Measurements from ENCODE around the gene PDC. TPM values are rescaled to one million over a fixed set of nuclear protein-coding genes. Genes with fewer than 3 reads are reported as not detected.
"Not testable (repeated sequence)": the region's sequence is repeated elsewhere in the genome, so short reads cannot be mapped to it uniquely, and the experiment has no call there.

PDC gene
- total RNA-seq, 1 donor from 2014 or later: not detected

GRCh38 chr1:186403632-186404031 is 57.3 kb downstream of the PDC start:
- DNase-seq (ENCODE audit: low read depth): no peak

GRCh38 chr1:186401446-186401845 is 59.5 kb downstream of the PDC start:
- DNase-seq (ENCODE audit: low read depth): not testable (repeated sequence)

Other genes with a start within 250 kb of the PDC start
- gene PRG4, start 164.8 kb downstream of the PDC start, total RNA-seq: not detected in 2 replicates
- 54.1 and 56.9 TPM in 2 replicates for gene TPR, start 85.9 kb downstream of the PDC start, total RNA-seq
- gene ODR4, start 85.3 kb downstream of the PDC start, total RNA-seq: 14.4 and 15.3 TPM in 2 replicates
- gene PTGS2, start 219.3 kb upstream of the PDC start, total RNA-seq: not detected in 2 replicates